HL-60 (cell line): ENCODE measurements around the gene CALR3.

Source experiments
- GABPA ChIP-seq: IDR thresholded peaks from 2 replicates; pipeline ENCODE4 v1.6.1; 2012; ENCODE audit warnings: low read depth
- POLR2AphosphoS5 ChIP-seq: IDR thresholded peaks from 2 replicates; pipeline ENCODE4 v1.6.1; 2012; ENCODE audit warnings: low read depth
- SPI1 ChIP-seq: IDR thresholded peaks from 2 replicates; pipeline ENCODE4 v1.6.1; 2012; ENCODE audit warnings: low read depth, mild to moderate bottlenecking, borderline replicate concordance
- TF ChIP-seq, protein P1 (sequence below): IDR thresholded peaks from one replicate; pipeline ENCODE4 v1.5.1; 2011; ENCODE audit warnings: low read length, control low read depth, inconsistent platforms; ENCODE audit not compliant: insufficient read depth
- TF ChIP-seq, protein P2 (sequence below): IDR thresholded peaks from 2 replicates; pipeline ENCODE4 v1.6.1; 2012; ENCODE audit warnings: low read depth; ENCODE audit not compliant: insufficient replicate concordance

DNA sequence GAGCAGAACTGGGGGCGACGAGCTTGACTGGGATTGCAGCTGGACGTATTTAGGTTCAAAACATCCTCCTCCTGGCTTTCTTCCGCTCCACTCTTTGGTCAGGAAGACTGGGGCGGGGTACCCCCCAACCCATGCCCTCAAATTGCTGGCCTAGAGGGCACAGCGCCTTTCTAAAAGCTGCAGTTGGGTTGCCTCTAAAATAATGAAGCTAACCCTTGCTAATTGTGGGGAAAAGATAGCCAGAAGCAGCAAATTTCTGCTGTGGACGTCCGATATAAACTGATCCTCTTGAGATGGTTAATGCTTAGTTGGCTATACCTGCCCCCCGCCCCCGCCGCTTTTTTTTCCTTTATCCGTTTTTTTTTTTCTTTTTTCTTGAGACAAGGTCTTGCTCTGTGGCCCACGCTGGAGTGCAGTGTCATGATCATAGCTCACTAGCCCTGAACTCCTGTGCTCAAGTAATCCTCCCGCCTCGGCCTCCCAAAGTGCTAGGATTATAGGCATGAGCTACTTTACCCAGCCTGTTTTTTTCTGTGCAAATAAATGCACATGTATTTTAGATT lies 47.0 kb upstream of the CALR3 start:
- TF ChIP-seq, protein P1, sequence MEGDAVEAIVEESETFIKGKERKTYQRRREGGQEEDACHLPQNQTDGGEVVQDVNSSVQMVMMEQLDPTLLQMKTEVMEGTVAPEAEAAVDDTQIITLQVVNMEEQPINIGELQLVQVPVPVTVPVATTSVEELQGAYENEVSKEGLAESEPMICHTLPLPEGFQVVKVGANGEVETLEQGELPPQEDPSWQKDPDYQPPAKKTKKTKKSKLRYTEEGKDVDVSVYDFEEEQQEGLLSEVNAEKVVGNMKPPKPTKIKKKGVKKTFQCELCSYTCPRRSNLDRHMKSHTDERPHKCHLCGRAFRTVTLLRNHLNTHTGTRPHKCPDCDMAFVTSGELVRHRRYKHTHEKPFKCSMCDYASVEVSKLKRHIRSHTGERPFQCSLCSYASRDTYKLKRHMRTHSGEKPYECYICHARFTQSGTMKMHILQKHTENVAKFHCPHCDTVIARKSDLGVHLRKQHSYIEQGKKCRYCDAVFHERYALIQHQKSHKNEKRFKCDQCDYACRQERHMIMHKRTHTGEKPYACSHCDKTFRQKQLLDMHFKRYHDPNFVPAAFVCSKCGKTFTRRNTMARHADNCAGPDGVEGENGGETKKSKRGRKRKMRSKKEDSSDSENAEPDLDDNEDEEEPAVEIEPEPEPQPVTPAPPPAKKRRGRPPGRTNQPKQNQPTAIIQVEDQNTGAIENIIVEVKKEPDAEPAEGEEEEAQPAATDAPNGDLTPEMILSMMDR: no peak
- TF ChIP-seq GABPA (no peak), POLR2AphosphoS5 (no peak), SPI1 (no peak)
- TF ChIP-seq, protein P2, sequence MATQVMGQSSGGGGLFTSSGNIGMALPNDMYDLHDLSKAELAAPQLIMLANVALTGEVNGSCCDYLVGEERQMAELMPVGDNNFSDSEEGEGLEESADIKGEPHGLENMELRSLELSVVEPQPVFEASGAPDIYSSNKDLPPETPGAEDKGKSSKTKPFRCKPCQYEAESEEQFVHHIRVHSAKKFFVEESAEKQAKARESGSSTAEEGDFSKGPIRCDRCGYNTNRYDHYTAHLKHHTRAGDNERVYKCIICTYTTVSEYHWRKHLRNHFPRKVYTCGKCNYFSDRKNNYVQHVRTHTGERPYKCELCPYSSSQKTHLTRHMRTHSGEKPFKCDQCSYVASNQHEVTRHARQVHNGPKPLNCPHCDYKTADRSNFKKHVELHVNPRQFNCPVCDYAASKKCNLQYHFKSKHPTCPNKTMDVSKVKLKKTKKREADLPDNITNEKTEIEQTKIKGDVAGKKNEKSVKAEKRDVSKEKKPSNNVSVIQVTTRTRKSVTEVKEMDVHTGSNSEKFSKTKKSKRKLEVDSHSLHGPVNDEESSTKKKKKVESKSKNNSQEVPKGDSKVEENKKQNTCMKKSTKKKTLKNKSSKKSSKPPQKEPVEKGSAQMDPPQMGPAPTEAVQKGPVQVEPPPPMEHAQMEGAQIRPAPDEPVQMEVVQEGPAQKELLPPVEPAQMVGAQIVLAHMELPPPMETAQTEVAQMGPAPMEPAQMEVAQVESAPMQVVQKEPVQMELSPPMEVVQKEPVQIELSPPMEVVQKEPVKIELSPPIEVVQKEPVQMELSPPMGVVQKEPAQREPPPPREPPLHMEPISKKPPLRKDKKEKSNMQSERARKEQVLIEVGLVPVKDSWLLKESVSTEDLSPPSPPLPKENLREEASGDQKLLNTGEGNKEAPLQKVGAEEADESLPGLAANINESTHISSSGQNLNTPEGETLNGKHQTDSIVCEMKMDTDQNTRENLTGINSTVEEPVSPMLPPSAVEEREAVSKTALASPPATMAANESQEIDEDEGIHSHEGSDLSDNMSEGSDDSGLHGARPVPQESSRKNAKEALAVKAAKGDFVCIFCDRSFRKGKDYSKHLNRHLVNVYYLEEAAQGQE: no peak
